GM12891 (cell line): ENCODE data around the gene ATP1A4.

Source experiments
- PAX5 ChIP-seq: IDR thresholded peaks from 2 replicates; pipeline ENCODE4 v1.6.1; 2011; ENCODE audit warnings: low read length, moderate library complexity, mild to moderate bottlenecking; ENCODE audit not compliant: insufficient read depth, severe bottlenecking
- POLR2A ChIP-seq: IDR thresholded peaks from 2 replicates; pipeline ENCODE4 v1.6.1; 2011; ENCODE audit warnings: low read depth, low read length, control low read depth
- POLR2AphosphoS5 ChIP-seq: IDR thresholded peaks from 2 replicates; pipeline ENCODE4 v1.6.1; 2011; ENCODE audit warnings: low read depth, low read length, control low read depth
- SPI1 ChIP-seq: IDR thresholded peaks from 2 replicates; pipeline ENCODE4 v1.6.1; 2011; ENCODE audit warnings: low read depth, low read length, control low read depth
- TAF1 ChIP-seq: IDR thresholded peaks from 2 replicates; pipeline ENCODE4 v1.6.1; 2011; ENCODE audit warnings: low read depth, low read length, control low read depth

DNA sequence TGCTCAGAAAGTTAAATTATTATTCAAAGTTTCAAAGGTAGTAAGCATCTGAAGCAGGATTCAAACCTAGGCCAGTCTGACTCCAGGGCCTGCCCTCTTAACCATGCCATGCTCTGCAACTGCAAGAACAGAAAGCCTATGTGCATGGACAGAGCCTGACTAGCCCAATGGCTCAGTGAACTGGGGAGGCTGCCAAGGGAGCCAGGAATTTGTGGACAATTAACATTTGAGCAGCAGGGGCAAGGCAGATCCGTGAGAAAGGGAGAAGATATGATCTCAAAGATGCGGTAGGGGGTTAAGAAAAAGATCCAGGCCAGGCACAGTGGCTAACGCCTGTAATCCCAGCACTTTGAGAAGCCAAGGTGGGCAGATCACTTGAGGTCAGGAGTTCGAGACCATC, 6.5 kb upstream of the ATP1A4 start:
- TF ChIP-seq TAF1 (no peak), POLR2A (no peak), POLR2AphosphoS5 (no peak), PAX5 (no peak), SPI1 (no peak)
